Measurements from ENCODE around the gene UBE2E2.

The UBE2E2 gene

DNA sequence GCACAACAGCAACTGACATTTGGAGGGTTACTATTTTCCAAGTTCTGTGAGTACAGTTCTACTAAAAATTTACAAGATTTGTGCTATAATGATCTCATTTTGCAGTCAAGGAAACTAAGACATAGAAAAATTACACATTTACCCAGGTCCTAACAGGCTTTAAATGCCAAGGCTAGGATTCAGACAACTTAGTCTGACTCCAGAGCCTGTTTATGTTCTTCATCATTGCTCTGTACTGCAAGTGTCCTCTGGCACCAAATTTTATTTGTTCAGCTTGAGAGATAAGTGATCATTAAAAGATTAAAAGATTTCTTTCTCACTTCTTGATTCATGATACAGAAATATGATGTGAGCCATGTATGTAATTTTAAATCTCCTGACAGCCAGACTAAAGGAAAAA is 290.8 kb downstream of the UBE2E2 start:
- no peak overlapping the region for H3K4me3 ChIP-seq (ENCODE audit: low read depth in 1 of 2, low read length in 2 of 2)
- peaks cover 8% of the 10 kb centered on the region for H3K4me1 ChIP-seq (ENCODE audit: insufficient read depth, low read length)
- H3K36me3 ChIP-seq (ENCODE audit: insufficient read depth, low read length) = no peaks in the 10 kb centered on the region
- H3K9me3 ChIP-seq (ENCODE audit: low read length) = no peaks in the 10 kb centered on the region
- no peak overlapping the region for H3K9ac ChIP-seq (ENCODE audit: low read length)
- H3K27ac ChIP-seq (ENCODE audit: low read depth, low read length) = no peak overlapping the region
- H3K27me3 ChIP-seq (ENCODE audit: control insufficient read depth in 1 of 2, insufficient read depth in 2 of 2, low read length in 2 of 2) = no peaks in the 10 kb centered on the region

GRCh38 chr3:23494967-23495366 is 291.8 kb downstream of the UBE2E2 start:
- Histone ChIP-seq H3K27ac (ENCODE audit: low read depth, low read length) (no peak overlapping the region), H3K36me3 (ENCODE audit: insufficient read depth, low read length) (no peaks in the 10 kb centered on the region), H3K4me1 (ENCODE audit: insufficient read depth, low read length) (peaks cover 8% of the 10 kb centered on the region), H3K27me3 (ENCODE audit: control insufficient read depth in 1 of 2, insufficient read depth in 2 of 2, low read length in 2 of 2) (no peaks in the 10 kb centered on the region), H3K4me3 (ENCODE audit: low read depth in 1 of 2, low read length in 2 of 2) (no peak overlapping the region), H3K9me3 (ENCODE audit: low read length) (no peaks in the 10 kb centered on the region), H3K9ac (ENCODE audit: low read length) (no peak overlapping the region)

DNA sequence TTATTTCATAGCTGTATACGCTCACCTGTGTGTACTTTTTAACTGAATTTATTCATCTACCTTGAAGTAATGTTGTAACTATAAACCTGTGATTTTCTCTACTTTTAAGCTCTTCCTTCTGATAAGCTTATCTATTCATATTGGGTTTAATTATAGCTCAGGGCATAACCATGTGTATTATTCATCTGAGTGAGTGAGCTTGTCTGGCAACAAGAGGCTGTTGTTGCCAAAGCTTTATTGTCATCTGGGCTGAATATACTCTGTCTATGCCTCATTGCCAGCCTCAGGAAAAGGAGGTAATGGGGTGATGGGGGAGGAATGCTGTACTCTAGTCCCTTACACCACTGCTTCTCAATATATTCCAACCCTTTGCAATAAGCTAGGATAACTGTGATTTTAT is 292.4 kb downstream of the UBE2E2 start:
- no peak overlapping the region for H3K4me3 ChIP-seq (ENCODE audit: low read depth in 1 of 2, low read length in 2 of 2)
- no peaks in the 10 kb centered on the region for H3K27me3 ChIP-seq (ENCODE audit: control insufficient read depth in 1 of 2, insufficient read depth in 2 of 2, low read length in 2 of 2)
- H3K27ac ChIP-seq (ENCODE audit: low read depth, low read length) = no peak overlapping the region
- no peaks in the 10 kb centered on the region for H3K36me3 ChIP-seq (ENCODE audit: insufficient read depth, low read length)
- H3K9ac ChIP-seq (ENCODE audit: low read length) = no peak overlapping the region
- H3K9me3 ChIP-seq (ENCODE audit: low read length) = no peaks in the 10 kb centered on the region
- H3K4me1 ChIP-seq (ENCODE audit: insufficient read depth, low read length) = peaks cover 8% of the 10 kb centered on the region

- Histone ChIP-seq H3K4me1 (ENCODE audit: insufficient read depth, low read length) (peaks cover 8% of the 10 kb centered on the region), H3K9ac (ENCODE audit: low read length) (no peak overlapping the region), H3K9me3 (ENCODE audit: low read length) (no peaks in the 10 kb centered on the region), H3K27ac (ENCODE audit: low read depth, low read length) (no peak overlapping the region), H3K27me3 (ENCODE audit: control insufficient read depth in 1 of 2, insufficient read depth in 2 of 2, low read length in 2 of 2) (no peaks in the 10 kb centered on the region), H3K36me3 (ENCODE audit: insufficient read depth, low read length) (no peaks in the 10 kb centered on the region), H3K4me3 (ENCODE audit: low read depth in 1 of 2, low read length in 2 of 2) (no peak overlapping the region)
Measured at GRCh38 chr3:23496165-23496564, 293.0 kb downstream of the UBE2E2 start.

DNA sequence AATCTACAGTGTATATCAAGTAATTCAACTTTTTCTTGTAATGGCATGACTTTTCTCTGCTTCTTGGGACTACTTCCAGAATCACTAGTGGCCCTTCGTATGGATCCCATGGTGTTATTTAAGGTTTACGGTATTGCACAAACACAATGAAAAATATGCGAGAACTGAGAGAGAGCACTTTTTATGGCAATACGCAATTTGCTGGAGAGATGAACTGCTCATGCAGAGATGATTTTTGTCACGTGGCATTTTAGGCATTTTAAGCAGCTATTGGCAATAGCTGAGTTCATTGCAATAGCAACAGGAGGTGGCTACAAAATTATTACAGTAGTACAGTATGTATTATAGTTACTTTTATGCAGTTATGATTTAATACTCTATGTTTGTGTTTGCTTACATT is 294.0 kb downstream of the UBE2E2 start:
- no peak overlapping the region for H3K4me3 ChIP-seq (ENCODE audit: low read depth in 1 of 2, low read length in 2 of 2)
- H3K9ac ChIP-seq (ENCODE audit: low read length) = no peak overlapping the region
- H3K27me3 ChIP-seq (ENCODE audit: control insufficient read depth in 1 of 2, insufficient read depth in 2 of 2, low read length in 2 of 2) = no peaks in the 10 kb centered on the region
- H3K36me3 ChIP-seq (ENCODE audit: insufficient read depth, low read length) = no peaks in the 10 kb centered on the region
- H3K9me3 ChIP-seq (ENCODE audit: low read length) = no peaks in the 10 kb centered on the region
- peaks cover 8% of the 10 kb centered on the region for H3K4me1 ChIP-seq (ENCODE audit: insufficient read depth, low read length)
- H3K27ac ChIP-seq (ENCODE audit: low read depth, low read length) = no peak overlapping the region

GRCh38 chr3:23501201-23501802 is 298.2 kb downstream of the UBE2E2 start:
- Histone ChIP-seq H3K4me3 (ENCODE audit: low read depth in 1 of 2, low read length in 2 of 2) (no peak overlapping the region), H3K9ac (ENCODE audit: low read length) (no peak overlapping the region), H3K27ac (ENCODE audit: low read depth, low read length) (no peak overlapping the region), H3K9me3 (ENCODE audit: low read length) (no peaks in the 10 kb centered on the region), H3K4me1 (ENCODE audit: insufficient read depth, low read length) (no peaks in the 10 kb centered on the region), H3K27me3 (ENCODE audit: control insufficient read depth in 1 of 2, insufficient read depth in 2 of 2, low read length in 2 of 2) (no peaks in the 10 kb centered on the region), H3K36me3 (ENCODE audit: insufficient read depth, low read length) (no peaks in the 10 kb centered on the region)

- Histone ChIP-seq H3K9me3 (ENCODE audit: low read length) (no peaks in the 10 kb centered on the region), H3K4me3 (ENCODE audit: low read depth in 1 of 2, low read length in 2 of 2) (no peak overlapping the region), H3K36me3 (ENCODE audit: insufficient read depth, low read length) (no peaks in the 10 kb centered on the region), H3K9ac (ENCODE audit: low read length) (no peak overlapping the region), H3K27me3 (ENCODE audit: control insufficient read depth in 1 of 2, insufficient read depth in 2 of 2, low read length in 2 of 2) (no peaks in the 10 kb centered on the region), H3K4me1 (ENCODE audit: insufficient read depth, low read length) (no peaks in the 10 kb centered on the region), H3K27ac (ENCODE audit: low read depth, low read length) (no peak overlapping the region)
Measured at GRCh38 chr3:23508464-23508863, 305.3 kb downstream of the UBE2E2 start.

DNA sequence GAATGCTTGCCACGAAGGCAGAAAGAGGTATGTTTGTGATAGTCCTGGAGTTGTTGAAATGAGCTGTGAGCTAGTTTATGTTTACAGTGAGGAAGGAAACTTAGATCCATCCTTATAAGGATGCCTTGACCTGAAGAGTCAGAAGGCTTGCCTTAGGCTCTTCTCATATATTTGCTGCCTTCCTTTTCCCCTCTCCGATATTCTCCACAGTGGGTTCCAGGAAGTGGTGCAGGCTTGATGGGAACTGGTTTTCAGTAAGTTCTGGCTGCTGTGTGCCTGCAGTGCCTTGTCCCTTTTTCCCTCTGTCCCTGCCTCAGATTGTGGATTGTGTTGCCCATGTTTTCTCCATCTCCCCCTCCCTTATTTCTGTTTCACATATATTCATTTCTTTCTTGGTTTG is 315.3 kb downstream of the UBE2E2 start:
- Histone ChIP-seq H3K36me3 (ENCODE audit: insufficient read depth, low read length) (no peaks in the 10 kb centered on the region), H3K27me3 (ENCODE audit: control insufficient read depth in 1 of 2, insufficient read depth in 2 of 2, low read length in 2 of 2) (no peaks in the 10 kb centered on the region), H3K9ac (ENCODE audit: low read length) (no peak overlapping the region), H3K4me3 (ENCODE audit: low read depth in 1 of 2, low read length in 2 of 2) (no peak overlapping the region), H3K9me3 (ENCODE audit: low read length) (no peaks in the 10 kb centered on the region), H3K27ac (ENCODE audit: low read depth, low read length) (no peak overlapping the region), H3K4me1 (ENCODE audit: insufficient read depth, low read length) (no peaks in the 10 kb centered on the region)

GRCh38 chr3:23519314-23520208 is 316.4 kb downstream of the UBE2E2 start:
- no peaks in the 10 kb centered on the region for H3K27me3 ChIP-seq (ENCODE audit: control insufficient read depth in 1 of 2, insufficient read depth in 2 of 2, low read length in 2 of 2)
- H3K36me3 ChIP-seq (ENCODE audit: insufficient read depth, low read length) = no peaks in the 10 kb centered on the region
- H3K27ac ChIP-seq (ENCODE audit: low read depth, low read length) = no peak overlapping the region
- H3K4me1 ChIP-seq (ENCODE audit: insufficient read depth, low read length) = no peaks in the 10 kb centered on the region
- no peaks in the 10 kb centered on the region for H3K9me3 ChIP-seq (ENCODE audit: low read length)
- no peak overlapping the region for H3K9ac ChIP-seq (ENCODE audit: low read length)
- no peak overlapping the region for H3K4me3 ChIP-seq (ENCODE audit: low read depth in 1 of 2, low read length in 2 of 2)

GRCh38 chr3:23527326-23527725 is 324.2 kb downstream of the UBE2E2 start:
- Histone ChIP-seq H3K27me3 (ENCODE audit: control insufficient read depth in 1 of 2, insufficient read depth in 2 of 2, low read length in 2 of 2) (no peaks in the 10 kb centered on the region), H3K9me3 (ENCODE audit: low read length) (no peaks in the 10 kb centered on the region), H3K4me3 (ENCODE audit: low read depth in 1 of 2, low read length in 2 of 2) (no peak overlapping the region), H3K36me3 (ENCODE audit: insufficient read depth, low read length) (no peaks in the 10 kb centered on the region), H3K9ac (ENCODE audit: low read length) (no peak overlapping the region), H3K4me1 (ENCODE audit: insufficient read depth, low read length) (no peaks in the 10 kb centered on the region), H3K27ac (ENCODE audit: low read depth, low read length) (no peak overlapping the region)

DNA sequence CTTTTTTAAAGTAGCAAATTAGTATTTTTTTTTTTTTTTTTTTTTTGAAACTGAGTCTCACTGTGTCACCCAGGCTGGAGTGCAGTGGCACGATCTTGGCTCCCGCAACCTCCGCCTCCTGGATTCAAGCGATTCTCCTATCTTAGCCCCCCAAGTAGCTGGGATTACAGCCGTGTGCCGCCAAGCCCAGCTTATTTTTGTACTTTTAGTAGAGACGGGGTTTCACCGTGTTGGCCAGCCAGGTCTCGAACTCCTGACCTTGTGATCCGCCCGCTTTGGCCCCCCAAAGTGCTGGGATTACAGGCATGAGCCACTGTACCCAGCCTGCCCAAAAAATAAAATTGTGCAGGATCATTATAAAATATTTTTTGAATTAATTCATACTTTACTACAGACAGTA is 330.5 kb downstream of the UBE2E2 start:
- Histone ChIP-seq H3K9ac (ENCODE audit: low read length) (no peak overlapping the region), H3K36me3 (ENCODE audit: insufficient read depth, low read length) (no peaks in the 10 kb centered on the region), H3K4me1 (ENCODE audit: insufficient read depth, low read length) (no peaks in the 10 kb centered on the region), H3K27ac (ENCODE audit: low read depth, low read length) (no peak overlapping the region), H3K9me3 (ENCODE audit: low read length) (no peaks in the 10 kb centered on the region), H3K4me3 (ENCODE audit: low read depth in 1 of 2, low read length in 2 of 2) (no peak overlapping the region), H3K27me3 (ENCODE audit: control insufficient read depth in 1 of 2, insufficient read depth in 2 of 2, low read length in 2 of 2) (no peaks in the 10 kb centered on the region)

DNA sequence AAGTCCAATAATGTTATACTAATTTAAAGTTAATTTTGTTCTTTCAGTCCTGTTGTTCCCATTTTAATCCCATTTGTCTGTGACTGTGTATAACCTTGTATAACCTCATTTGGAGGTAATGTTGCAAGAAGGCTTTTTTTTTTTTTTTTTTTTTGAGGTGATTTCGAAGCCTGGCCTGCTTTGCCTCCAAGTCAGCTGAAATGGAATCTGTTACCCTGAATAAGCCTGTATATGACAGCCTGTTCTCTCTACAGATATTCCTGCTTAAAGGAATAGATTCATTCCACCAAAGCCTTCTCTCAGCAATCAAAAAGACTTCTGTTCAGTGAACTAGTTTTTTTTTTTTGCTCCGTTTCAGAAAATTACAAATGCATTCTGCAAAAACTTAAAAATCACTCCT is 330.9 kb downstream of the UBE2E2 start:
- Histone ChIP-seq H3K9ac (ENCODE audit: low read length) (no peak overlapping the region), H3K9me3 (ENCODE audit: low read length) (no peaks in the 10 kb centered on the region), H3K4me1 (ENCODE audit: insufficient read depth, low read length) (no peaks in the 10 kb centered on the region)

More for the DNA sequence above, 330.9 kb downstream of the UBE2E2 start:
- Histone ChIP-seq H3K27me3 (ENCODE audit: control insufficient read depth in 1 of 2, insufficient read depth in 2 of 2, low read length in 2 of 2) (no peaks in the 10 kb centered on the region), H3K27ac (ENCODE audit: low read depth, low read length) (no peak overlapping the region), H3K4me3 (ENCODE audit: low read depth in 1 of 2, low read length in 2 of 2) (no peak overlapping the region), H3K36me3 (ENCODE audit: insufficient read depth, low read length) (no peaks in the 10 kb centered on the region)

All from muscle layer of colon (tissue), 2 donors.